Measurements from ENCODE around the gene GPR155. TPM values are rescaled to one million over a fixed set of nuclear protein-coding genes. Genes with fewer than 3 reads are reported as not detected.

Gene GPR155
- total RNA-seq, 4 donors from 2014 or later = 18.0 to 45.9 (median 32.2) TPM

- Histone ChIP-seq H3K36me3 (no peaks in the 10 kb centered on the region), H3K9me3 (no peaks in the 10 kb centered on the region), H3K27ac (no peak overlapping the region), H3K4me3 (no peak overlapping the region), H3K27me3 (no peaks in the 10 kb centered on the region), H3K4me1 (no peaks in the 10 kb centered on the region)
- TF ChIP-seq POLR2AphosphoS5 (IDR thresholded peaks at IDR 0.05) (no peak), EP300 (IDR thresholded peaks at IDR 0.05) (no peak), POLR2A (IDR thresholded peaks at IDR 0.05) (no peak), CTCF (IDR thresholded peaks at IDR 0.05) (no peak)
- 84 to 93% methylated on average over 2 to 3 of the region's 3 CpGs for WGBS, 2 donors (ENCODE audit: low coverage in 1 of 2)
- no peak for ATAC-seq
Observed at GRCh38 chr2:174503161-174503809, 16.5 kb upstream of the GPR155 start.

- WGBS, 2 donors (ENCODE audit: low coverage in 1 of 2) = 100% methylated on average over 2 of the region's 5 CpGs; no CpG with 5 or more reads in 1 of the 2 donors
- ATAC-seq = no peak
- TF ChIP-seq EP300 (IDR thresholded peaks at IDR 0.05) (no peak), CTCF (IDR thresholded peaks at IDR 0.05) (no peak), POLR2AphosphoS5 (IDR thresholded peaks at IDR 0.05) (no peak), POLR2A (IDR thresholded peaks at IDR 0.05) (no peak)
Observed at GRCh38 chr2:174499371-174499770, 12.5 kb upstream of the GPR155 start.

GRCh38 chr2:174495365-174496012 is 8.7 kb upstream of the GPR155 start:
- Histone ChIP-seq H3K4me3 (no peak overlapping the region), H3K27me3 (no peaks in the 10 kb centered on the region), H3K9me3 (no peaks in the 10 kb centered on the region), H3K4me1 (no peaks in the 10 kb centered on the region), H3K27ac (no peak overlapping the region), H3K36me3 (no peaks in the 10 kb centered on the region)
- no peak for ATAC-seq
- WGBS, 2 donors (ENCODE audit: low coverage in 1 of 2) = 39 to 40% methylated on average over 5 of the region's 5 CpGs
- TF ChIP-seq POLR2A (IDR thresholded peaks at IDR 0.05) (no peak), EP300 (IDR thresholded peaks at IDR 0.05) (no peak), CTCF (IDR thresholded peaks at IDR 0.05) (no peak), POLR2AphosphoS5 (IDR thresholded peaks at IDR 0.05) (no peak)

More at GRCh38 chr2:174499371-174499770, 12.5 kb upstream of the GPR155 start:
- Histone ChIP-seq H3K36me3 (no peaks in the 10 kb centered on the region), H3K4me3 (no peak overlapping the region), H3K4me1 (no peaks in the 10 kb centered on the region), H3K27me3 (no peaks in the 10 kb centered on the region), H3K9me3 (no peaks in the 10 kb centered on the region), H3K27ac (no peak overlapping the region)

GRCh38 chr2:174493549-174494331 is 6.9 kb upstream of the GPR155 start:
- H3K27me3 ChIP-seq = no peaks in the 10 kb centered on the region
- TF ChIP-seq EP300 (IDR thresholded peaks at IDR 0.05) (no peak), CTCF (IDR thresholded peaks at IDR 0.05) (no peak), POLR2A (IDR thresholded peaks at IDR 0.05) (no peak), POLR2AphosphoS5 (IDR thresholded peaks at IDR 0.05) (no peak)
- ATAC-seq = no peak
- H3K36me3 ChIP-seq = no peaks in the 10 kb centered on the region
- H3K27ac ChIP-seq = no peak overlapping the region
- no peak overlapping the region for H3K4me3 ChIP-seq
- 60 to 87% methylated on average over 3 to 11 of the region's 11 CpGs for WGBS, 2 donors (ENCODE audit: low coverage in 1 of 2)
- no peaks in the 10 kb centered on the region for H3K4me1 ChIP-seq
- no peaks in the 10 kb centered on the region for H3K9me3 ChIP-seq

All from gastroesophageal sphincter (tissue), 4 donors.